HCT116 (cell line): ENCODE data around the gene XYLT1. TPM values are rescaled to one million over a fixed set of nuclear protein-coding genes. Genes with fewer than 3 reads are reported as not detected.

Source experiments
- CBX3 ChIP-seq: IDR thresholded peaks from 2 replicates; pipeline ENCODE4 v1.6.1; 2012; ENCODE audit warnings: low read depth
- CEBPB ChIP-seq: IDR thresholded peaks from 2 replicates; pipeline ENCODE4 v1.6.1; 2012; ENCODE audit warnings: low read depth
- ELF1 ChIP-seq: IDR thresholded peaks from 2 replicates; pipeline ENCODE4 v1.6.1; 2012; ENCODE audit warnings: low read depth, borderline replicate concordance
- FOSL1 ChIP-seq: IDR thresholded peaks from 2 replicates; pipeline ENCODE4 v1.6.1; 2012; ENCODE audit warnings: low read depth
- SP1 ChIP-seq: IDR thresholded peaks from 2 replicates; pipeline ENCODE4 v1.6.1; 2012; ENCODE audit warnings: low read depth
- total RNA-seq: library from RNA; stranded (reverse); gene quantifications from one replicate; pipeline ENCODE4 v1.2.1, GENCODE V29; 2021; ENCODE audit not compliant: unreplicated experiment
- TF ChIP-seq, protein P1 (sequence below), 3 experiments: fragments of 200-600 bp in 1 of 3; sonication (generic) in 1 of 3; IDR thresholded peaks in 2 of 3; conservative IDR thresholded peaks in 1 of 3; 2 replicates each; pipeline ENCODE4 v1.5.1; 2012 to 2017; ENCODE audit warnings: low read depth in 2 of 3, low read length in 2 of 3, antibody characterized with exemption in 1 of 3, borderline replicate concordance in 1 of 3, control low read depth in 1 of 3, mild to moderate bottlenecking in 1 of 3, mixed read lengths in 1 of 3, mixed run types in 1 of 3, moderate library complexity in 1 of 3; ENCODE audit not compliant: insufficient read depth in 1 of 3
- TF ChIP-seq, protein P2 (sequence below): IDR thresholded peaks from 2 replicates; pipeline ENCODE4 v1.6.1; 2012
- TF ChIP-seq, protein P3 (sequence below): IDR thresholded peaks from 2 replicates; pipeline ENCODE4 v1.6.1; 2011; ENCODE audit warnings: mild to moderate bottlenecking, low read length, moderate library complexity; ENCODE audit not compliant: insufficient replicate concordance; ENCODE audit errors: extremely low read depth
- TF ChIP-seq, protein P4 (sequence below): IDR thresholded peaks from 2 replicates; pipeline ENCODE4 v1.6.1; 2012

The XYLT1 gene
- total RNA-seq, 1 experiment from 2014 or later = 4.5 TPM

DNA sequence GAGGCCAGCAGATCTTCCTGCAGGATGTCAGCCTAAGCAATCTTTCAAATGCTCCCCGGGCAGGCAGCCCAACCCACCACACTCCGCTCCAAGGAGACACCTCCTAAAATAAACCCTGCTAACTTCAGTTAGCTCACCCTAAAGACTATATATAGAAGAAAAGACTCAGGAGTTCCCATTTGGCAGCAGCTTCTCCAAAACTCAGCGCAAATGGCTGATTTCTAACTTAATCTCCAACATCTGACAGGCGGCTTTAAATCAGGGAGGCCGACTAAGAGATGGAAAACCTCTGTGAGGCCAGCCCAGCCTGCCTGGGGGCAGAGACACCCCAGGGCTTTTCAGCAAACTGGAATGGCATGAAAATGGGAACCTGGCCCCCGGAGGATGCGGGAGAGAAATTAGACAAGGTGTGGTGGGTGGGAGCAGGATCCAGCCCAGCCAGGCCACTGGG lies 91.6 kb downstream of the XYLT1 start (continued):
- TF ChIP-seq, protein P1, sequence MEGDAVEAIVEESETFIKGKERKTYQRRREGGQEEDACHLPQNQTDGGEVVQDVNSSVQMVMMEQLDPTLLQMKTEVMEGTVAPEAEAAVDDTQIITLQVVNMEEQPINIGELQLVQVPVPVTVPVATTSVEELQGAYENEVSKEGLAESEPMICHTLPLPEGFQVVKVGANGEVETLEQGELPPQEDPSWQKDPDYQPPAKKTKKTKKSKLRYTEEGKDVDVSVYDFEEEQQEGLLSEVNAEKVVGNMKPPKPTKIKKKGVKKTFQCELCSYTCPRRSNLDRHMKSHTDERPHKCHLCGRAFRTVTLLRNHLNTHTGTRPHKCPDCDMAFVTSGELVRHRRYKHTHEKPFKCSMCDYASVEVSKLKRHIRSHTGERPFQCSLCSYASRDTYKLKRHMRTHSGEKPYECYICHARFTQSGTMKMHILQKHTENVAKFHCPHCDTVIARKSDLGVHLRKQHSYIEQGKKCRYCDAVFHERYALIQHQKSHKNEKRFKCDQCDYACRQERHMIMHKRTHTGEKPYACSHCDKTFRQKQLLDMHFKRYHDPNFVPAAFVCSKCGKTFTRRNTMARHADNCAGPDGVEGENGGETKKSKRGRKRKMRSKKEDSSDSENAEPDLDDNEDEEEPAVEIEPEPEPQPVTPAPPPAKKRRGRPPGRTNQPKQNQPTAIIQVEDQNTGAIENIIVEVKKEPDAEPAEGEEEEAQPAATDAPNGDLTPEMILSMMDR (IDR thresholded peaks at IDR 0.05 in 2 of 3, conservative IDR thresholded peaks at IDR 0.05 in 1 of 3; ENCODE audit: borderline replicate concordance in 1 of 3, insufficient read depth in 1 of 3, low read depth in 2 of 3, low read length in 2 of 3) = no peak
- TF ChIP-seq ELF1 (no peak), CEBPB (no peak), FOSL1 (no peak), CBX3 (no peak), SP1 (no peak)
- TF ChIP-seq, protein P2, sequence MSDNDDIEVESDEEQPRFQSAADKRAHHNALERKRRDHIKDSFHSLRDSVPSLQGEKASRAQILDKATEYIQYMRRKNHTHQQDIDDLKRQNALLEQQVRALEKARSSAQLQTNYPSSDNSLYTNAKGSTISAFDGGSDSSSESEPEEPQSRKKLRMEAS = no peak
- TF ChIP-seq, protein P3, sequence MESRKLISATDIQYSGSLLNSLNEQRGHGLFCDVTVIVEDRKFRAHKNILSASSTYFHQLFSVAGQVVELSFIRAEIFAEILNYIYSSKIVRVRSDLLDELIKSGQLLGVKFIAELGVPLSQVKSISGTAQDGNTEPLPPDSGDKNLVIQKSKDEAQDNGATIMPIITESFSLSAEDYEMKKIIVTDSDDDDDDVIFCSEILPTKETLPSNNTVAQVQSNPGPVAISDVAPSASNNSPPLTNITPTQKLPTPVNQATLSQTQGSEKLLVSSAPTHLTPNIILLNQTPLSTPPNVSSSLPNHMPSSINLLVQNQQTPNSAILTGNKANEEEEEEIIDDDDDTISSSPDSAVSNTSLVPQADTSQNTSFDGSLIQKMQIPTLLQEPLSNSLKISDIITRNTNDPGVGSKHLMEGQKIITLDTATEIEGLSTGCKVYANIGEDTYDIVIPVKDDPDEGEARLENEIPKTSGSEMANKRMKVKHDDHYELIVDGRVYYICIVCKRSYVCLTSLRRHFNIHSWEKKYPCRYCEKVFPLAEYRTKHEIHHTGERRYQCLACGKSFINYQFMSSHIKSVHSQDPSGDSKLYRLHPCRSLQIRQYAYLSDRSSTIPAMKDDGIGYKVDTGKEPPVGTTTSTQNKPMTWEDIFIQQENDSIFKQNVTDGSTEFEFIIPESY = no peak
- TF ChIP-seq, protein P4, sequence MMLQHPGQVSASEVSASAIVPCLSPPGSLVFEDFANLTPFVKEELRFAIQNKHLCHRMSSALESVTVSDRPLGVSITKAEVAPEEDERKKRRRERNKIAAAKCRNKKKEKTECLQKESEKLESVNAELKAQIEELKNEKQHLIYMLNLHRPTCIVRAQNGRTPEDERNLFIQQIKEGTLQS = no peak
- TF ChIP-seq, all 23 proteins: peak for 0
